Stimulated activated CD4-positive, alpha-beta T cell treated with anti-CD3 and anti-CD28 coated beads, Interleukin-1b, Interleukin-23, amount 100 ng/mL, for 48 hours (primary cell): ENCODE data around the gene EIF5B.

Experiments used
- DNase-seq: peaks from one replicate; pipeline ENCODE4 v3.0.0-alpha.2; 2020

The EIF5B gene

DNA sequence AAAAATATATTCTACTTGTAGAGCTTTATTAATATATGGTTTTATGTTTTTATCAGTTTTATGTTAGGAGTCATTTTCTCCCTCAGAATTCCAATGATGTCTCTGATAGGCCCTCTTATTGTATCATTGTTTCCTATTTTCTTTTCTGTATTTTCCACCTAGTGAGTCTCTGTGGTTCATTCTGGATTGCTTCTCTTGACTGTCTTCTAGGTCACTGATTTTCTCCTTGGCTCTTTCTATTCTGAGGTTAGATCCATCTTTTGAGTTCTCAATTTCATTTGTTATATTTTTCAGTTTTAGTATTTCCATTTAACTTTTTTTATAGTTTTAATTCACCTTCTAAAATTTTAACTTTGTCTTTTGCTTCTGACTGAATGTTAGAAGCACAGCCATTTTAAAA is 37.6 kb downstream of the EIF5B start:
- no peak for DNase-seq

DNA sequence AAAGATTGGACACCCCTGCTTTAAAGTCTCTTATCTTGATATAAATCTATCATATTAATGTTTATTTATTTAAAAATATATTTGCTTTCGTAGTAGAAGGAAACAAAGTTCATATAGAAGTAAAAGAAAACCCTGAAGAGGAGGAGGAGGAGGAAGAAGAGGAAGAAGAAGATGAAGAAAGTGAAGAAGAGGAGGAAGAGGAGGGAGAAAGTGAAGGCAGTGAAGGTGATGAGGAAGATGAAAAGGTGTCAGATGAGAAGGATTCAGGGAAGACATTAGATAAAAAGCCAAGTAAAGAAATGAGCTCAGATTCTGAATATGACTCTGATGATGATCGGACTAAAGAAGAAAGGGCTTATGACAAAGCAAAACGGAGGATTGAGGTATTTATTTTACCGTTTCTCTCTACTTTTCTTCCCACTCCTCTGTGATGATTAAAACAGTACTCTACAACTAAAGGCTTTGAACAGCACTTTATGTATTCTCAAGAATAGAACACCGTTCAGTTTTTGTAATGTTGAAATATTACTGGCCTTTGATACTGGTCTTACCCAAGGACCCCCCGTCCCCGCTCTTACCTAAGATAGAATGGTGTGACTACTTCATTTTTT is 39.2 kb downstream of the EIF5B start:
- no peak for DNase-seq

DNA sequence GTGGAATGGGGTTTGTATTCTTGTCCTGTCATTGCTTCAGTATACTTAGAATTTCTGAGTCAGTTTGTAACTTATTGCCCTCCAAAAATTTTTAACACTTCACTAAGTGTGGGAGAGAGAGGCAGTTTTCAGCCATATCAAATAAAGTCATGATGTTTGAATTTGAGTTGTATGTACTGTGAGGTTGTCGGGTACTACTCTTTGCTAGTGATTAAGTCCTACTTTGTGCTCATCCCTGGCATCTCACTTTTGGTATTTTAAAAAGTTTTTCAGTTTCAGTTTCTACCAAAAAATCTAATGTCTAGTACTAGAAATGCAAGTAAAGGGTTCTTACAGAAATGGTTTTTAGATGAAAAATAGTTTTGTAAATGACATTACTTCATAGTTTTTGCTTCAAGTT is 40.7 kb downstream of the EIF5B start:
- no peak for DNase-seq

DNA sequence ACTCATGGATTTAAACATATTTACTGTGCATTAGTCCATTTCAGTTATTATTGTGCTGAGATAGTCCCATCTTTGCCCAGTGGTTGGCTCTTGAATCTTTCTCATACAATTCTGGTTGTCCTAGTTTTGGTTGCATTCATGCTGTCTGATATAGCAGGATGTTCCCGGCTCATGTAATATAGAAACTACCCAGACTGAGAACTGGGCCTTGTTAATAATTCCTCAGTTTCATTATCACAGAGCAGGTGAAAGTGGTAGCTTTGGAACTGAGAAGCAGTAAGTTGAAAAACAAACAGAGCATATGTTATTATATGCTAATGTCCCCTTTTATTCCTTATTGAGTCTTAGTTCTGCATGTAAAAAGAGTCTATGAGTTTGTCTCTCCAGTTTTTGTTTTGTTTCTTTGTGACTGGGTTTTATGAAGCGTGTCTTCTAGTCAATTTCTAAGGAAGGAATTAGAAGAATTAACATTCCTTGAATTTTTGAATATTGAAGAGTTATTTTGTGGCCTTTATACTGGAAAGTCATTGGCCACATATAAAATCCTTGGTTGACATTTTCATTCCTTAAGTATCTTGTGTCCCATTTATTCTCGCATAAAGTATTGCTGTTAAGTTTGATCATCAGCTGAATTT is 43.3 kb downstream of the EIF5B start:
- no peak for DNase-seq

DNA sequence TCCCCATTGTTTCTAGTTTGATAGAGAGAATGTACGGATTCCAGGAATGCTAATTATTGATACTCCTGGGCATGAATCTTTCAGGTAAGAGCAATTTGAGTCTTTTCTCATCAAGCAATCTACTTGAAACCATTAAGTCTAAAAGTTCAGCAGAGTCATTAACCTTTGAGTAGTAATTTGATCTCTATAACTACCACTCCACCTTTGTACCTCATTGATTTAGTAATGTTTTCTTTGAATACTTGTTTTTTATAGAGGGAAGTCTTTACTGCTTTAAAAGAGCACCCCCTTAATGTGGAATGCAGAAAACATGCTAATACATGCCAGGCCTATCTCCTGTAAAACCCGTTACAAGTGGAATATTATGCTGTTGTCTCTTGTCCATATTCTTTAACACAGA is 45.0 kb downstream of the EIF5B start:
- no peak for DNase-seq

DNA sequence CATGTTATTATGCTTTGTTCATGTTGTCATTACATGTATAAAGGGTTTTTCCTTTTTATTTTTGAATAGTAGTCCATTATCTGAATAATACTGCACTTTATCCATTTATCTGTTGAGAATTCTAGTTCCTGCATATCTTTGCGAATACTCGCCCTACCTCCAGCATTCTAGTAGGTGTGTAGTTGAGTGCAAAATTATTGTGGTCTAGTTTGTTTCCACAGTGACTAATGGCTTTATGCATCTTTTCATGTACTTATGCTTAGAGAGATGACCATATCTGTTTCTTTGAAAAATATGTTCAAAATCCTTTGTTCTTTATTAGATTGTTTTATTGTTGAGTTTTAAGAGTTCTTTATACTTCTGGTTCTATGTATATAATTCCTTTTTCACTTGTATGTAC is 48.8 kb downstream of the EIF5B start:
- no peak for DNase-seq

DNA sequence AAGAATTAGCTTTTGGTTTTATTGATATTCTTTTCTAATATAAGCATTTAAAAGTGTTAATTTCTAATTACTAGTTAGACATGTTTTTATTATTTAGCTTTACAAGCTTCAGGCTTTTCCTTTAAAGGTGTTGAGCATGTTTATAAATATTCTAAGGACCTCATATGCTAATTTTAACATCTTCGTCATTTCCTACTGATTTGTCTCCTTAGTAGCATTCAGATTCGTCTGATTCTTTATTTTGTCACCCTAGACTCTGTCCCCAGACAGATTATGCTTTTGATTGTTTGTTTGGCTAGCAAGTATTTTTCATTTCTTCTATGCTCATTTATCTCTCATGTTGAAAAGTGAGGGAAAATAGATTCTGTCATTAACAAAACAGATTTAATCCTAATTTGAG is 51.7 kb downstream of the EIF5B start:
- DNase-seq: no peak

DNA sequence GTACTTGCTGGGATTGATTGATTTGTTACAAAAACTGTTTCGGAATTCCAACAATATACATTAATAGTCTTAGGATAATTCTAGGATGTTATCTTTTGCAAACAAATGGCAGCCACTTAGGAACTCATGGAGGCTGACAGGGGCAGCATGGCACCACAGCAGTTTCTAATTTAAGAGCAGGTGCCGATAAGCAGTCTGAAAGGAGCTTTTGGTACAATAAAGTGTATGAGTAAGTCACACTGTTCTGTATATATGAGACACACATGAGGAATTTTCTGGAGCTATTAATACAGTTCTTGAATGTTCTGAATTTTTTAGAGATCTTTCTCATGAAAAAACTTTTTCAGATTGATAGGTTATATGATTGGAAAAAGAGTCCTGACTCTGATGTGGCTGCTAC is 52.2 kb downstream of the EIF5B start:
- no peak for DNase-seq

DNA sequence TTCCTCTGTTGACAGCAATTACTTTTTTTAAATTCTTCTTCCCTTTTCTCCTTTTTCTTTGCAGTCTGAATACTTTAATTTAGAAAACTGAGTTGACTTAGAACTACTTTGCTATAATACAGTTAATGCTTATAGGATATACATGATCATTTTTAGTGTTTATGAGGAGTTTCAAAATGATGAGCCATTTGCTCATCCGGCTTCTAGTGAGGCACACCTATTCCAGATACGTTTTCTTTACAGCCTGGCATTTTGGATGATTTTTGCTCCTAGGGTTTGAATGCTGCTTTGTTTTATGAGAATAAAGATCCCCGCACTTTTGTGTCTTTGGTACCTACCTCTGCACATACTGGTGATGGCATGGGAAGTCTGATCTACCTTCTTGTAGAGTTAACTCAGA is 52.8 kb downstream of the EIF5B start:
- no peak for DNase-seq

DNA sequence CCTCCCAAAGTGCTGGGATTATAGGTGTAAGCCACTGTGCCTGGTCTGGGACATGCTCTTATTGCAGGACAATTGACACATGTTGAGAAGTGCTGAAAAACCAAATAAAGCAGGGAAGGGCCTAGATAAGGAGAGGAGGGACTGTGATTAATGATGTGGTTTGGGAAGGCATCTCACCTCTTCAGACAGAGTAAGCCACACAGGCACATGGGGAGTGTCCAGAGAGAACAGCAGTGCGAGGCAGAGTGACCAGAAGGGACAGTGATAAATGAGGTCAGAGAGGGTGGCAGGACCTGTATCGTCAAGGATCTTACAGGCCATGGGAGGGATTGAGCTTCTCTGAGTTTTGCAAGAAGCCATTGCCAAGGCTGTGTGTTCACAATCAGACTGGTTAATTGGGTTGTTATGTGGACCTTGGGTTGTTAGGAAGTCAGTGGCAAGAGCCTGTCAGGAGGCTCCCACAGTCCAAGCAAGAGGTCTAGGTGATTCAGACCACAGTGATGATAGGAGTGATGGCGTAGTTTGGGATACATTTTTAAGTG is 58.5 kb downstream of the EIF5B start:
- no peak for DNase-seq

DNA sequence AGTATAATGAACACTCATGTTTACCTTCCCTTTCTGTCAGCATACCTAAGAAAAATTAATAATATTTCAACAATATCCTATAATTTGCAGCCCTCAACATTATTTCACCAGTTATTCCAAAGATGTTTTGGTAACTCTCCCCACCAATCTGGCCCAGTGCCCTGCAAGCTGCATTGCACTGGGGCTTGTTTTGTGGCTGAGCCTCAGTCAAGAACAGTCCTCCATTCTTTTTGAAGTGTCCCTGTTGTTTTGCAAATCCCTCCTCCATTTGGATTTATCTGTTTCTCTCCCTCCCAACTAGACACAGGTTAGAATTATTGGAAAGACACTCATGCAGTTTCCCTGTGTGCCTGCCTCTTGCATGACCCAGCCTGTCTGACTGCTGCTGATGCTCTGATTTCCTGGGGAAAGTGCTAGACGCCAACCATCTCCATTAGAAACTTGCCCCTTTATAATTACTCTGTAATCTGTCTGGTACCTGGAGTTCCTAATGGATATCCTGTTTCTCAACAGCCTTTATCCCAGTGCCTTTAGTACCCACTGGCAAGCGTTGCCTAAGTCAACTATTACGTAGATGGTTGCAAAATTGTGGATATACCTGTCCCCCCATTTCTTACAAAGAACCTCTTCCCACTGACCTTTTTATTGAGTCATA is 60.2 kb downstream of the EIF5B start:
- no peak for DNase-seq

DNA sequence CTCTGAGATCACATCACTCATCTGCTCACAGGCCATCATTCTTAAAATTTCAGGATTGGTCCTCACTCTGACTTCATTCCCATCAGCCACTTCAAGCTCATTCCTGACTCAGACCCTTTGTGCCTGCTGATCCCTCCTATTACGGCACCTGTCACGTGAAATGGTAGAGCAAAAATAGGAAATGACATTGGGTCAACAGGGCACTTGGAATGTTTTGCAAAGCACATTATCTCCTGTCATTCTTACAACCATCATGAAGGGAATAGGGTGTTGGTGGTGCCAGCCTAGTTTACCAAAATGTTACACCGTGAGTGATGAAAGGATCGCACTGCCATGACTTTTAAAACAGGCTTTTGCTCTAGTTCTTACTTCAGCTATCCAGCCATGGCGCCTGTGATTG is 61.1 kb downstream of the EIF5B start:
- DNase-seq: no peak

DNA sequence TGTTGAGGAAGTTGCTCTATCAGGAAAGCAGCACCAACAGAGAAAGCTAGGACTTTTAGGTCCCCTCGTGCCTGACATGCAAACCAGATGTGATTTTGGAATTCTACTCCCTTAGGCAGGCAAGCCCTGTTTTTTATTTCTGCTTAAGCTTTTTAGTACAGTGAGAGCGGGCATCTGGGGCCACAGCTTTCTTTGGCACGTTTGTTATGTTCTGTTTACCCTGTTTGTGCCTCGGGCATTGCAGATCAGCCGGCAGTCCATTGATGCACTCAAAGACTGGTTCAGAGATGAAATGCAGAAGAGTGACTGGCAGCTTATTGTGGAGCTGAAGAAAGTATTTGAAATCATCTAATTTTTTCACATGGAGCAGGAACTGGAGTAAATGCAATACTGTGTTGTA is 61.9 kb downstream of the EIF5B start:
- no peak for DNase-seq

DNA sequence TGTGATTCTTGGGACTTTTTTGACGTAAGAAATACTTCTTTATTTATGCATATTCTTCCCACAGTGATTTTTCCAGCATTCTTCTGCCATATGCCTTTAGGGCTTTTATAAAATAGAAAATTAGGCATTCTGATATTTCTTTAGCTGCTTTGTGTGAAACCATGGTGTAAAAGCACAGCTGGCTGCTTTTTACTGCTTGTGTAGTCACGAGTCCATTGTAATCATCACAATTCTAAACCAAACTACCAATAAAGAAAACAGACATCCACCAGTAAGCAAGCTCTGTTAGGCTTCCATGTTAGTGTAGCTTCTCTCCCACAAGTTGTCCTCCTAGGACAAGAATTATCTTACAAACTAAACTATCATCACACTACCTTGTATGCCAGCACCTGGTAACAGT is 62.6 kb downstream of the EIF5B start:
- DNase-seq: no peak

DNA sequence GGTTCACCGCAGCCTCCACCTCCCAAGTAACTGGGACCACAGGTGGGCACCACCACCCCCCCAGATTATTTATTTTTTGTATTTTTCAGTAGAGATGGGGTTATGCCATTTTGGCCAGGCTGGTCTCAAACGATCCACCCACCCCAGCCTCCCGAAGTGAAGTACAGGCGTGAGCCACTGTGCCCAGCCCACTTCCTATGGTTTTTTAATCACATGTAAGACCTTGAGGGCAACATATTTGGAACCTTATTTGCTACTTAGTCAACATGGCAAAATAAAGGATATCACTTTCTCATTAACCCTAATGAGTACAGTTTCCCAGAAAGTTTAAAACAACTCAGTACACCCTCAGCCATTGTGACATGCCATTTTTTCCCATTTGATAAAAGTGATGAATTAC is 64.7 kb downstream of the EIF5B start:
- no peak for DNase-seq

DNA sequence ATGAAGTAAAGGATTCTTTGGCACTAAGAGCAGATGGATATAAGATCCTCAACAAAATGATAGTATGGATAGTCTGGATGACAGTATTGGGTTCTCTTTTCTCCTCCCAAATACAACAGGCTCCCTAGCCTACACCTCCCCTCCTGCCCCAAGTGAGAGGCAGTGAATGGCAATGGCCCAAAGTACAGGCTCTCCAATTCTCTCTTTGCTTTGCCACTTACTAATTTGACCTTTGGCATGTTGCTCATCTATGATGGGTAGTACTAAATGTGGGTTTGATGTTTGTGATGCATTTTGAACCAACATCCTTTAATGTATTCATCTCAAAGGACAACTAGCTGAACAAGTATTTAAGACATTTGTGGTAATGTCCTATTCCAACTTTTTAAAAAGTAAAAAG is 65.9 kb downstream of the EIF5B start:
- no peak for DNase-seq

DNA sequence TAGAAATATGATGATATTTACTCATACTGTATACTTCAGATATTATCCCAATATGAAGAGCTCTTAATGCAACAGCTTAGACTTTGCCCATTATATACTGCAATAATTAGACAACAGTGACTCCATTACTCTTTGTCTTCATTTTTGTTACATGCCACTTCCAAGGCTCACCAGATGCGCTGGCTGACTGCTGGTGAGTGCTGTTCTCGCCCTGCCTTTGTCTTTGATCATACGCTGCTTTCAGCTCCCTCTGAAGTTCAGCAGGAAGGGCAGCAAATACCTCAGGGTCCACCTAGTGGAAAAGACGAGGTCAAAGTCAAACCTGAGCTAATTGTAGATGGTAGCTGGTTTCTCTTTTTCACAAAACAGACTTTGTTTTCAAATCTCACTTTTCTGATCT is 66.3 kb downstream of the EIF5B start:
- DNase-seq: no peak

DNA sequence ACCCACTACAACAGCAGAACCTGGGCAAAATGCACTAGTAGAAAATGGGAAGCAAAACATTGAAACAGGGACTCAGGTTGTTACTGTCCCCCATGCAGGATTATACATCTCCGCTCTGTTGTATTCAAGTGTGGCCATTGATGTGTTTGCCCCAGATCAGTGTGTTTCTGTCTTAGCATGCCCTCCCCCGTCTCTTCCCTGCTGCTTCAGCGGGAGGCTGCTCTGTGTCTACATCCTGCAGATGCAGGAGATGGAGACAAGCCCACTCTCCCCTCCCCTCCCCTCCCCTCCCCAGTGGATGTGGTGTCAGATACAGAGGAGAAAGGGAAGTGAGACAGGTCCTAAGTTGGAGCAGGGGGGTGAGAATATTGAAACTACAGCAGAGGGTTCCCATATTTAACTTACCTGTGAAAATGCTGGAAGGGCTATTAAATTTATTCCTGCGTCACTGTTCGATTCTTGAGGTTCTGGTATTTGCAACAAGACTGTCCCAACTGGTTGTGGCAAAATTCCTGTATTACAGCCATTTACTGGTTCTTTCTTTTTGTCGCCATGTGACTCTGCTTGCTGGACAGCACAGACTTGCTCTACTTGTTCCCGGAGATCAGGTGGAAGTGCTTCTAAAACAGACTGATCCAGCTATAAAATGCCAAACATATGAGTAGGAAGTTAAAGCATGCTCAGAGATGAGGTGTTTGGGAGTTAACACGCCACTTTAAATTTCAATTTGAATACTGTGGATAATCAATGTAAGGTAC is 67.0 kb downstream of the EIF5B start:
- no peak for DNase-seq

DNA sequence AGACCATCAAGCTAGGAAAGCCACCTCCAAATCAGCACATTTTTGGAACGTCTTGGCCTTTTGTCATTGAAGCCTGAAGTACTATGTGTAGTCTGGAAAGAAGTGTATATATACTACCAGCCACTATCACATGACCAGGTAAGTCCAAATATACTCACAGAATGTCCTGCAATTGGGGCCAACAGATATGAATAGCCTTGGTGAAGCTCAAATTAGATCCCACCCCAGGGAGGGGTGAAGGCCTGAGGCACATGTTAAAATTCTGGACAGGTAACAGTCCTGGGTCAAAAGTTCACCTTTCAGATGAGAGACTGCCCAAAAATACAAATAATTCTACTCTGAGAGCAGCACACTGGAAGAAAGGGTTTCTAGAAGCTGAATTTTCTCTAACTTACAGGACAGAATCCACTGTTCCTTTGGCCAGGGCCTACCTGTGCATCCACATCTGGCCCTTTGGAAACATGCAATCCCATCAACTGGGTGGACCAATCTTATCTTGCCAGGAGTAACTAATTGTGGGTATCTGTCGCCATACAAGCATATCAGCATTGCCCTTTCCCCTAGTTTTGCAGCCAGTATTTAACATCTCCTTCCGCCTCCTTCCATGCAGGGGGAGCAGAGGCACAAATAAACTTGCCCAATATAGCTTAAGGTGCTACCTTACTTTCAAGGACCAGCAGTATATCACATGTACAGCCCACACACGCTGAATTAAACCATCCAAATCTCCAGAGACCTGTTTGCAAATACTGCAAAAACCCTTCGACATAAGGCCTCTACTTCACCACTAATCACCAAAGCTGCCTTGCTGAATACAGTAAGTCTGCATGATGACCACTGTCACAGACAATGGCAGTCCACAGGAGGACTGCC is 67.8 kb downstream of the EIF5B start:
- no peak for DNase-seq

DNA sequence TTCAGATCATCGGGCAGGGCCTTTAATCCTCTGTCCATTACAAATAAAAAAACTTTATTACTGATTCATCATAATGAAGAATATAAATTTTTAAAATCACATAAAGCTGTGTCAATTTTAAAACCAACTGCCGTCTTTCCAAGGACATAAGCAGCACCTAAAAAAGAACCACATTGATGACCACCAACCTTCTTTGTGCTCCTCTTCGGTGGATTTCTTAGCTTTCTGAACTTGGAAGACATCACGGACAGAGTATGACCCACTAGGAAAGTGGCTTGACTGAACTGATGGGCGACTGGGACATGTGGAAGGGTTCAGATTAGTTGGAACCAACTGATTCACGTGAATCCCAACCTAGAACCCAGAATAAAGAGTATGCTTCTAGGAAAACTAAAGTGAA is 68.9 kb downstream of the EIF5B start:
- no peak for DNase-seq

DNA sequence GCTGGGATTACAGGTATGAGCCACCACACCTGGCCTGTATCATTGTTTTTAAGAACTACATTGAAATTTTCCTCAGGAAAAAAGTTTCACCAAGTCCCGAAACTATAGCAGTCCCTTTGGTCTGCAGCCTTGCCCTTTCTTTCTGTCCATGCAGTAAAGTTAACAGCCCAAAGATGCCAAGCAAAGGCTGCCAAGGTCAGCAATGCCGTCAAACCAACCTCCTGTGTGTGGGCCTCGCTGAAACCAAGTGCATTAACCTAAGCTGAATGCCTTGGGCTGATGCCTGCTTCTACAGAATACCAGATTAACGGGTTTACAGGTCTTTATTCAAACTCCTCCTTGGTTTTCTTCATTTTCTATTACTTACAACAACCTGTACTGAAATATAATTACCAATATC is 73.1 kb downstream of the EIF5B start:
- DNase-seq: no peak

DNA sequence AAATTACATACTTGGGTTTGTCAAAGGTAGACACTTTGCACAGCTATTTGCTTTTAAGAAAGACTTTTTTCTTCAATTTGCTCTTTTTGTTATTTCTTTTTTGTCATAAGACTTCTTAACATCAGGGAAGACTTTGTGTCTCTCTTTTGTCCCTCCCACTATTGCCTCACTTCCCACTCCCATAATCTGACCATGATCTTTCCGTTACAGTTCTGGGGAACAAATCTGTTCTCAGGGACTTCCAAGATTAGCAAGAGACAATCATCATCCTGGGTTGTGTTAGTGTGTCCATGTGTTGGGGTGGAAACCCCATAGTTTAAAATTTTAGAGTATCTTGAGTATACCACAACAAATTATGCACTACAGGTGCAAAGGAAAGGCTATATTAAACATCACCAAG is 77.4 kb downstream of the EIF5B start:
- no peak for DNase-seq

DNA sequence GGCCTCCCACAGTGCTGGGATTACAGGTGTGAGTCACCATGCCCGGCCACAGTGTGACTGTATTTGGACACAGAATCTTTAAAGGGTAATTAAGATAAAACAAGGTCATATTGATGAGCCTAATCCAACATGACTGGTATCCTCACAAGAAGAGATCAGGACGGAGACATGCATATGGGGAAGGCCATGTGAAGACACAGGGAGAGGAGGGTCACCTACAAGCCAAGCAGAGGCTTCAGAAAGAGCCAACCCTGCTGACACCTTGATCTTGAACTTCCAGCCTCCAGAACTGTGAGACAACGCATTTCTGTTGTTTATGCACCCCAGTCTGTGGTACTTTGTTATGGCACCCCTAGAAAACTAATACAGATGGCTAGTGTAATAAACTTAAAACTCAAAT is 80.2 kb downstream of the EIF5B start:
- no peak for DNase-seq
